Upper lobe of left lung (tissue), 4 donors: ENCODE measurements around the gene CLEC16A.

ENCODE experiments used
- POLR2A ChIP-seq, 4 donors: fragments of 450-650 bp; IDR thresholded peaks; one replicate each; pipeline ENCODE4 v1.5.1; 2016 to 2017; ENCODE audit warnings: antibody characterized with exemption in 4 of 4, mild to moderate bottlenecking in 2 of 4
- POLR2AphosphoS5 ChIP-seq, 2 donors: sonication (generic); formaldehyde crosslinking; IDR thresholded peaks; one replicate each; pipeline ENCODE4 v1.5.1; 2017; ENCODE audit warnings: antibody characterized with exemption in 2 of 2
- TF ChIP-seq, protein P1 (sequence below), 6 experiments: fragments of 450-650 bp in 4 of 6; fragments of 200-600 bp in 2 of 6; sonication (generic) in 2 of 6; IDR thresholded peaks; one replicate each; pipeline ENCODE4 v1.5.1; 2016 to 2019; ENCODE audit warnings: antibody characterized with exemption in 6 of 6

DNA sequence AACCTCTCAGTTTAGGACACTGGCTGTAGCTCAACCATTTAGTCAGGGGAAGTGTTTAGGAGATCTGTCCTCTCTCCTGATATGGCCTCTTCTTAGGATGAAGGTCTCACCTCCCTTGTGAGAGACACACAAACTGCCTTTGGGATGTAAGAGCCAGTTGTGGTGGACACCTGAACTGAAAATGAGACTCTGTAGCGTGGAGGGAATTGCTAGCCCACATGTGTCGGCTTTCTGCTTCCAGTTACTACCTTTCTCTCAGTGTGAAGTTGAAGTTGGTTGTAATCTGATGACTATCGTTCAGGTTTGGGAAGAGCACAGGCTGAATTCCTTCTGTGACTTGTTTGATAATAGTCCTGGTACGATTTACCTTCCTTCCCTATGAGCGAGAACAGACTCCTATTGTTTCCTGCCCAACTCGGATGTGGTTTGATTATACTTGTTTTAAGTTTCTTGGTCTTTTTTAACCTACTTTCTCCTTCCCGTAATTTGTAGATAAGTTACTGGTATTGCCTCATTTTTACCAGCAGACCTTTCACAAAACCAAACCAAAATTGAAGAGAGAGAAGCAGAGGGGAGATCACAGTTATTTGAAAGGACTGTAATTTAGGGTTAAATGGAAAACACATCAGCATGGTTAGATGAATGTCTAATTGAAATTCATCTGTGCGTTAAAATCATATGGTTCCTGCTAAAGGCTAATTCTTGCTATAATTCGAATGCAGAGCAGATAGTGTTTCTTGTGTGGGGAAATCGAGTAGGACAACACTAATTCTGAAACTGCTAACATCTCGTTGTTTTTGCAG is 43.2 kb downstream of the CLEC16A start:
- TF ChIP-seq, protein P1, sequence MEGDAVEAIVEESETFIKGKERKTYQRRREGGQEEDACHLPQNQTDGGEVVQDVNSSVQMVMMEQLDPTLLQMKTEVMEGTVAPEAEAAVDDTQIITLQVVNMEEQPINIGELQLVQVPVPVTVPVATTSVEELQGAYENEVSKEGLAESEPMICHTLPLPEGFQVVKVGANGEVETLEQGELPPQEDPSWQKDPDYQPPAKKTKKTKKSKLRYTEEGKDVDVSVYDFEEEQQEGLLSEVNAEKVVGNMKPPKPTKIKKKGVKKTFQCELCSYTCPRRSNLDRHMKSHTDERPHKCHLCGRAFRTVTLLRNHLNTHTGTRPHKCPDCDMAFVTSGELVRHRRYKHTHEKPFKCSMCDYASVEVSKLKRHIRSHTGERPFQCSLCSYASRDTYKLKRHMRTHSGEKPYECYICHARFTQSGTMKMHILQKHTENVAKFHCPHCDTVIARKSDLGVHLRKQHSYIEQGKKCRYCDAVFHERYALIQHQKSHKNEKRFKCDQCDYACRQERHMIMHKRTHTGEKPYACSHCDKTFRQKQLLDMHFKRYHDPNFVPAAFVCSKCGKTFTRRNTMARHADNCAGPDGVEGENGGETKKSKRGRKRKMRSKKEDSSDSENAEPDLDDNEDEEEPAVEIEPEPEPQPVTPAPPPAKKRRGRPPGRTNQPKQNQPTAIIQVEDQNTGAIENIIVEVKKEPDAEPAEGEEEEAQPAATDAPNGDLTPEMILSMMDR (IDR thresholded peaks at IDR 0.05), result no peak
- TF ChIP-seq POLR2AphosphoS5 (IDR thresholded peaks at IDR 0.05) (no peak), POLR2A (IDR thresholded peaks at IDR 0.05) (no peak)
